HUDEP-2 (cell line): ENCODE data around the gene DHH.

Experiments used
- DNase-seq, 76 experiments: peaks; one replicate each; lab custom pipeline; 2025; ENCODE audit not compliant: unreplicated experiment in 76 of 76; lab: John Stamatoyannopoulos, UW

The DHH gene

GRCh38 chr12:49109641-49110463 lies 15.3 kb upstream of the DHH start:
- peak in 1 of 76 experiments; percentile 16 for DNase-seq

- DNase-seq: no peak
Measured at GRCh38 chr12:49108958-49109404, 14.4 kb upstream of the DHH start.

GRCh38 chr12:49105504-49106084 lies 11.0 kb upstream of the DHH start:
- DNase-seq: no peak

- DNase-seq: no peak
Measured at GRCh38 chr12:49104822-49105221, 10.2 kb upstream of the DHH start.

GRCh38 chr12:49100380-49100779 lies 5.8 kb upstream of the DHH start:
- DNase-seq: no peak

DNA sequence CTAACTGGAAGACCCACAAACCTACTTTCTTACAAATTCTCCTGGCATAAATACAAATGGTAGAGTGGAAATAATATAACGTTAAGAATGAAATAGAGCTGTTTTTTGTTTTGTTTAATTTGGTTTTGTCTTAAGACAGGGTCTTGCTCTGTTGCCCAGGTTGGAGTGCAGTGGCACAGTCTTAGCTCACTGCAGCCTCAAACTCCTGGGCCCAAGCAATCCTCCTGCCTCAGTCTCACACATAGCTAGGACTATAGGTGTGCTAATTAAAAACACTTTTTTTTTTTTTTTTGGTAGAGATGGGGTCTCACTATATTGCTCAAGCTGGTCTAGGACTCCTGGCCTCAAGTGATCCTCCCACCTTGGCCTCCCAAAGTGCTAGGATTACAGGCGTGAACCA lies 4.1 kb upstream of the DHH start:
- no peak for DNase-seq

DNA sequence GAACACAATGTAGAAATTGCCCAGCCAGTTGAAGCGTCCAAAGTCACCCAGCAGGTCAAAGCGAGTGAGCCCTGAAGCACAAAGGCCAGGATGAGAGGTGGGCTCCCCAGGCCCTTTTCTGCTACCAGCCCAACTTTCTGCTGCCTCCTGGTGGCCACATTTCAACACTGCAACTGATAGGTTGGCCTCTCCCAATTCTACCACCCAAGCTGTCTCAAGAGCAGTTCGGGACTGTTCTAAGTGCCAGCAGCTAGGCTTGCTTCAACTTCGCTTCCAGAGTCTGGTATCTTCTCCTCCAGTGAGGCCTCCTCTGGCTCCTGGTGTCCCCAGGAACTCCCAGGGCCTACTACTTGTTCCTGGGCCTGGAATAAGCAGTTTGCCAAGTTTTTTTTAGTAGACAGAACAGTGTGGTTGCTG lies 3.4 kb upstream of the DHH start:
- peak in 49 of 76 experiments; percentile 5 to 66 (median 37) for DNase-seq

GRCh38 chr12:49097381-49097780 lies 2.8 kb upstream of the DHH start:
- DNase-seq: no peak

- DNase-seq: no peak
Measured at GRCh38 chr12:49094975-49095365, 369 bp upstream of the DHH start.

GRCh38 chr12:49093792-49094159 lies 825 bp downstream of the DHH start:
- DNase-seq: no peak

- DNase-seq: no peak
Measured at GRCh38 chr12:49092816-49093406, 1.7 kb downstream of the DHH start.

- peak in 53 of 76 experiments; percentile 4 to 67 (median 36) for DNase-seq
Measured at GRCh38 chr12:49092086-49092815, 2.4 kb downstream of the DHH start.

- no peak for DNase-seq
Measured at GRCh38 chr12:49091836-49092085, 2.8 kb downstream of the DHH start.

- DNase-seq: peak in 1 of 76 experiments; percentile 2
Measured at GRCh38 chr12:49091056-49091835, 3.4 kb downstream of the DHH start.

GRCh38 chr12:49089821-49090773 lies 4.5 kb downstream of the DHH start:
- peak in 61 of 76 experiments; percentile 6 to 65 (median 42) for DNase-seq

DNA sequence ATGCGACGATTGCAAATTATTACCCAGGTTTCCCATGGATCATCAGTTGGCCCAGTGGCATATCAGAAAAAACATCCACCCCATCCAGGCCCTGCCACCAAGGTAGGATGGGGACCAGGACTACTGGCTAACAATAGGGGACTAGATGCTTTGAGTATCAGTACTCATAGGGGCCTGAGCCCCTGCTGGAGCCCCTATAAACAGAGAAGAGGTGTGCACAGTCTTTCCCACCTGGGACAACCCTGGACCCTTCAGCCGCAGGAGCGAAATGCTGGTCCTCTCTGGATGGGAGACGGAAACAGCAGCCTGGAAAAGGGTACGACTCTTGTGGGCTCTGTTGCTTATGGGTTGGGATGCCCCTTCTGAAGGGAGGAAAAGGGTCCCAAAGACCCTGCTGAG lies 5.7 kb downstream of the DHH start:
- DNase-seq: no peak

DNA sequence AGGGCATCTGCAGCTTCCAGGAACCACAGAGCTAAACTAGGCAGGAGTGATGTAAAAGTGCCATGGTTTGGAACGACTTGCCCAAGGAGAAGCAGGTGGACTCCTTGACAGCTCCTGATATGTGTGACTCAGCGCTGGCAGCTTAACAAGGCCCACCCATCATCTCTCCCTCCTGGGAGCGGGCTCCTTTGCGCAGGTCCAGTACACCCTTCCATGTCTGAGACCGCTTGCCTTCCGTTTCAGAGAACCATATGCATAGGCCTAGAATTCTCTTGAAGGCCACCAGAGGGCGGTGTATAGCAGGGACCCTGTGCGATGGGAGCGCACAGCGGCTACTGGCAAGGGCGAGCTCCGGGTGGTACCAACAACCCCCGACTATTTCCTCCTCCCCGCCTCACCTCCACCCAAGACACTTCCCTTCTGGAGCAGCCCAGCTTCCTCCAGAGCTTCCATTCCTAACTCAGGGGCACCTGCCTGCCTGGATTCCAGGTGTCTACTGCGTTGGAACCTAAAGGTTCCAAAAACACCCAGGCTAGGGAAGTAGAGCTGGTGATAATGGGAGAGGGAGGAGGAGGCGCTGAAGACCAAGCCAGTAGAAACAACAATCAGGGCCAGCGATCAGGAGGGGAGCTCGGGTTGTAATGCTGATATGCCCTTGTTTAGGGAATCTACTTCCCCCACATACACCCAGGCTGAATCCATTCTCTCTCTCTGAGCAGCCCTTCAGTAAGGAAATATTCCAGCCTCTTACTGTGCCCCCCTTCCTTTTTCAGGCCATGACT lies 6.3 kb downstream of the DHH start:
- DNase-seq: peak in 75 of 76 experiments; percentile 25 to 92 (median 82)

DNA sequence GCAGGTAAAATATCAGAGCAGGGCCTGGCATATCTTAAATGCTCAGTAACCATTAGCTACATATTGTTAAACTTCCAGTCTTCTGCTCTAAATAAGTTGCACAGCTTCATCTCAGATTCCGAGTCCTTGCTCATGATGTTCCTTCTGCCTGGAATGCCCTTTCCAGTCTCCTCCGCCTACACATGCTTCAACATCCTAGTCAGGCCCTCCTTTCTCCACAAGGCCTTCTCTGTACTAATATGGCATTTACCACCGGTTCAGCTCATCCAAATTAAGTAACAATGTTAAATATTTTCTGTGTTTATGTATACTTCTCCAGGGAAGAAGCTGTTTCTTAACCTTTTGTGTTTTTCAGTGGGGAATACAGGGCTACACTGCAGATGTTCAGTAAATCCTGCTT lies 8.5 kb downstream of the DHH start:
- no peak for DNase-seq

GRCh38 chr12:49084438-49084837 lies 10.2 kb downstream of the DHH start:
- no peak for DNase-seq
